ENCODE data around the gene MCM5. TPM values are rescaled to one million over a fixed set of nuclear protein-coding genes. Genes with fewer than 3 reads are reported as not detected.

The MCM5 gene
- total RNA-seq, result 10 to 100 TPM; 18.5 to 45.2 (median 30.3) TPM
- long read RNA-seq, donor 1, transcript MCM5-201 (17 exons, 3,534 nt), result major isoform, 20 of 31 reads
- long read RNA-seq, donor 1, partial matches to known transcripts, result 7 of 31 reads
- long read RNA-seq, donor 1, other reads (novel, unspliced or antisense), result 4 of 31 reads
- long read RNA-seq, donor 2, transcript MCM5-201 (17 exons, 3,534 nt), result major isoform, 35 of 42 reads
- long read RNA-seq, donor 2, partial matches to known transcripts, result 6 of 42 reads
- long read RNA-seq, donor 2, other reads (novel, unspliced or antisense), result 1 of 42 reads

DNA sequence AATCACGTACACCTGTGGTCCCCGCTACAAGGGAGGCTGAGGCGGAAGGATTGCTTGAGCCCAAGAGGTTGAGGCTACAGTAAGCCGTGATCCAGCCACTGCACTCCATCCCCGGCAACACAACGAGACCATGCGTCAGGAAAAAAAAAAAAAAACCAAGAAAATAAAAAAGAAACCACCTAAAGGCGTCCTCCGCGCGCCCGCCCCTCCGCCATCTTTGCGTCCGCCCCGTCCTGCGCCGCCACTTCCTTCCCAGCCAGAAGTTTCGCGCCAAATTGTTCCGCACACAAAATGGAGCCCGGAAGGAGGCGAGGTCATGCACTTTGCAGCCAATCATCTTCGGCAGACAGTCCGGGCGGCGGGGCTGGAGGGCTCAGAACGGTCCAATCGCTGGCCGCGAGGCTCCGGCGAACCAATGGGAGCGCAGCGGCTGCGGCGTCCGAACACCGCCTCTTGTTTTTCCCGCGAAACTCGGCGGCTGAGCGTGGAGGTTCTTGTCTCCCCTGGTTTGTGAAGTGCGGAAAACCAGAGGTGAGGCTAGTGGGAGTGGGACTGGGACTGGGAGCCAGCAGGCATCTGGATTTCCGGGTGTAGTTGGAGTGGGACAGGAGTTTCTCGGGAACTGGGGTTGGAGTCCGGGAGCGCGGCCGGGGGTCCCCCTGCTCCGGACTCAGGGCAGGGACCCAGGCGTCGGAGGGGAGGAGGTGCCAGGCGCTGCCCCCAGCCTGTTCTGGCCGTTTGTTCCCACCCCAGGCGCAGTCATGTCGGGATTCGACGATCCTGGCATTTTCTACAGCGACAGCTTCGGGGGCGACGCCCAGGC, at the start of gene MCM5:
Gene MCM5, plus strand, starts transcription at position 463 of the 823 bp plus-strand sequence. Its CDS starts 299 bp downstream, at position 762.
- no peaks in the 10 kb centered on the region for H3K9me3 ChIP-seq
- ATAC-seq (peak; percentile 99), DNase-seq (peak; percentile 97 to 98 (median 98))
- intact Hi-C loops (cut with DNase I, micrococcal nuclease), result no loop called here
- H3K36me3 ChIP-seq (ENCODE audit: low read depth), result peaks cover 4% of the 10 kb centered on the region
- H3K4me1 ChIP-seq (ENCODE audit: low read depth), result peaks cover 12% of the 10 kb centered on the region
- peak within 1 kb of the TSS; percentile 74 for H3K4me3 ChIP-seq
- TF ChIP-seq, protein P1, sequence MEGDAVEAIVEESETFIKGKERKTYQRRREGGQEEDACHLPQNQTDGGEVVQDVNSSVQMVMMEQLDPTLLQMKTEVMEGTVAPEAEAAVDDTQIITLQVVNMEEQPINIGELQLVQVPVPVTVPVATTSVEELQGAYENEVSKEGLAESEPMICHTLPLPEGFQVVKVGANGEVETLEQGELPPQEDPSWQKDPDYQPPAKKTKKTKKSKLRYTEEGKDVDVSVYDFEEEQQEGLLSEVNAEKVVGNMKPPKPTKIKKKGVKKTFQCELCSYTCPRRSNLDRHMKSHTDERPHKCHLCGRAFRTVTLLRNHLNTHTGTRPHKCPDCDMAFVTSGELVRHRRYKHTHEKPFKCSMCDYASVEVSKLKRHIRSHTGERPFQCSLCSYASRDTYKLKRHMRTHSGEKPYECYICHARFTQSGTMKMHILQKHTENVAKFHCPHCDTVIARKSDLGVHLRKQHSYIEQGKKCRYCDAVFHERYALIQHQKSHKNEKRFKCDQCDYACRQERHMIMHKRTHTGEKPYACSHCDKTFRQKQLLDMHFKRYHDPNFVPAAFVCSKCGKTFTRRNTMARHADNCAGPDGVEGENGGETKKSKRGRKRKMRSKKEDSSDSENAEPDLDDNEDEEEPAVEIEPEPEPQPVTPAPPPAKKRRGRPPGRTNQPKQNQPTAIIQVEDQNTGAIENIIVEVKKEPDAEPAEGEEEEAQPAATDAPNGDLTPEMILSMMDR (IDR thresholded peaks at IDR 0.05), result no peak

DNA sequence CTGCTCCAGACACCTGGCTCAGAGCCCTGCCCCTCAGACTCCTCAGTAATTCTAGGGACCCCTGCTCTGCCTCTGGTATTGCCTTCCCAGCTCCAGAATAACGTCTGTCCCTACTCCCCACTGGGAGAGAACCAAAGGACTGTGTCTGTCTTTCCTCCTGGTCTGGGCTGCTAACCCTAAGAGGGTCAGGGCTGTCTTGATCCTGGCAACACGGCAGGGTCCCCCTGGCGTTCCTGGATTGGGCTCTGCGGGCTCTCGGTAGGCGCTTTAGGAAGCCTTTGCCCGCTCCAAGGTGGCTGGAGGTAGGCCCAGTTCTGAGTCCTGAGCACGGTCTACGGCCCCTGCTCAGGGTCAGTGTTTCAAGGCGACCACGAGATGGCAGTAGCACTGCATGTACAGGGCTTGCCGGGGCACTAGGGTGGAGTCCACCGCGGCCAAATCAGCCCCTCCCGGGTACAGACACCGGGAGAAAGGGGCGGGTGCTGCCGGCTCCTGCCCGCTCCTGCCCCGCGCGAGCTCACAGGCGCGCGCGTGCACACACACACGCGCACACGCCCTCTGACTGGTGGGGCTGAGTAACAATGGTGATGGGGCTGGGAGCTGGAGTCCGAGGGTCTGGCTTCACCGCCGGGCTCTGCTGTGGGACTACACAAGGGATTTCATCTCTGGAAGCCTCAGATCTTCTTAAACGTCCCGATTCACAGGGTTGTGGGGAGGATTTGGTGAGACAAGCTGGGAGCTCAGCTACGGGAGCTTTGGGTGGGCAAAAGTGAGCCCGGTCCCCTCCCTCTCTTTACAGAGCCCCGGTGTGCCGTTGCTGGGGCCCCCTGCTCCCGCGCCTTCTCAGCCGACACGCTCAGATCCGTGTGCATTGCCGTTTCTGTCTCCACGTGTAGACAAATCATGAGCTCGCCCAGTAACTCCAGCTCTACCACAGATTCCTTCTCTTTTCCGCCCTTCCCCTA, 49.1 kb upstream of the MCM5 start:
- no peak overlapping the region for H3K4me3 ChIP-seq
- ATAC-seq, result peak; percentile 94
- TF ChIP-seq, protein P1 (IDR thresholded peaks at IDR 0.05), result peak; percentile 80
- H3K36me3 ChIP-seq (ENCODE audit: low read depth), result no peaks in the 10 kb centered on the region
- H3K9me3 ChIP-seq, result no peaks in the 10 kb centered on the region
- intact Hi-C loops (cut with DNase I, micrococcal nuclease), result loop anchor here in 1 of 2 donors (10.0 kb wide), 1 partner anchor 274 kb away; no protein-coding TSS in a partner anchor
- H3K4me1 ChIP-seq (ENCODE audit: low read depth), result peaks cover 4% of the 10 kb centered on the region
- peak; percentile 84 to 94 (median 94) for DNase-seq

DNA sequence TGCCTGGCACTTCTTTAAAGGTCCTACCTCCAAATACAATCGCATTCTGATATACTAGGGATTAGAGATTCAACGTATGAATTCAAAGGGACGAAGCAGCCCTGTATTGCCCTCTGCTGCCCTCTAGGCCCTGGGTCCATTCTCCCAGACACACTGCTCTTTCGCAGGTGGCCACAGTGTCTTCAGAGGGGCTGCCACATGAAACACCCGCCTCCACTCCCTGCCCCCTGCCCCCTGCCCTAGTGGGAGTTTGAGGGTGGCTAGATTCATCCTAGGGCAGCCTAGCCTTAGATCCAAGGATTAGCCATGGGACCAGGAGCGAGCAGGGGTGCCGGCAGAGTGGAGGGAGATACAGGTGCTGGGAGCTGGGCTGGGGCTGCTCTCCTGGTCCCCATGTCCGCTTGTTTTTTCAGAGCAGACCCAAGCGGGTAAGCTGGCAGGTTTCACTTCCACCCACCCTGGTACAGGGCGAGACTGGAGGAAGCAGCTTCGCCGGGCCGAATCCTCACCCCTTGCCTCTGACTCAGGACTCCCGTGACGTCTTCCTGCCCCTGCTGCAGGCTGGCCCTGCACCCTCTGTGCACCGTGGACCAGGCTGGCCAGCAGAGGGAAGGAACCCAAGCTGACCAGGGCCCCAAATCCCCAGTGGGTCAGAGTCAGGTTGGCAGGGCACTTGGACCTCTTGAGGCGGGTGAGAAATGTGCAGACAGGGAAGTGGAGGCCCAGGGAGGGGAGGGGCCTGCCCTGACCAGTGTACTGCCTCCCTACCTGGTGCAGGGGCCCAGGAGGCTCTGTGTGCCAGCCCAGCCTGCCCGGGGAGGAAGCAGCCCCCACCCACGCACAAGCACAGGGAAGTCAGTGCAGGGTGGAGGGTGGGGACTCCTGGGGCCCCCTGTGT, 47.5 kb upstream of the MCM5 start:
- Histone ChIP-seq H3K9me3 (no peaks in the 10 kb centered on the region), H3K4me1 (ENCODE audit: low read depth) (peaks cover 4% of the 10 kb centered on the region), H3K36me3 (ENCODE audit: low read depth) (no peaks in the 10 kb centered on the region), H3K4me3 (no peak overlapping the region)
- DNase-seq (peak; percentile 59 to 88 (median 63)), ATAC-seq (peak; percentile 39)
- intact Hi-C loops (cut with DNase I, micrococcal nuclease), result loop anchor here in 1 of 2 donors (10.0 kb wide), 1 partner anchor 272 kb away; no protein-coding TSS in a partner anchor
- TF ChIP-seq, protein P1 (IDR thresholded peaks at IDR 0.05), result no peak

DNA sequence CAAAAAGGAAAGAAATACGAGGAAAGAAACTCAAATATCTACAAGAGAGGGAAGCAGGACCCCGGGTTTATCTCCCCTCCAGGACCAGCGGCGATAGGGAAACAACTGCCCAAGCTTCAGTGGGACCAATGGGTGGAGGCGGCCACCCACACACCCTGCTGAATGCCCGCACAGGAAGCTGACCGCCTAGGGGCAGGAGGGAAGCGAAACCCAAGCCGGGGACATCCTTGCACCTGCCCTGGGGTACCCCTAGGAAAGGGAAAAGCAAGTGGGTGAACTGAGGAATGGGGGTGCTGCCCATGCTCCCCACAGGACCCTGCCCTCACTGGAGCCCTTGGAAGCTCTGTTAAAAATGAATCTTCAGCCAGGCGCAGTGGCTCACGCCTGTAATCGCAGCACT, 46.6 kb upstream of the MCM5 start:
- intact Hi-C loops (cut with DNase I, micrococcal nuclease), result loop anchor here in 1 of 2 donors (10.0 kb wide), 1 partner anchor 271 kb away; no protein-coding TSS in a partner anchor
- no peaks in the 10 kb centered on the region for H3K9me3 ChIP-seq
- DNase-seq, result peak in 1 of 3 donors; percentile 66
- H3K4me3 ChIP-seq, result no peak overlapping the region
- H3K36me3 ChIP-seq (ENCODE audit: low read depth), result no peaks in the 10 kb centered on the region
- ATAC-seq, result no peak
- TF ChIP-seq, protein P1 (IDR thresholded peaks at IDR 0.05), result no peak
- peaks cover 4% of the 10 kb centered on the region for H3K4me1 ChIP-seq (ENCODE audit: low read depth)

All from mucosa of descending colon (tissue), 3 donors.